ENCODE results near the gene NMUR1.

The NMUR1 gene

GRCh38 chr2:231483398-231484329 lies 46.6 kb downstream of the NMUR1 start:
- DNase-seq: peak; percentile 37

DNA sequence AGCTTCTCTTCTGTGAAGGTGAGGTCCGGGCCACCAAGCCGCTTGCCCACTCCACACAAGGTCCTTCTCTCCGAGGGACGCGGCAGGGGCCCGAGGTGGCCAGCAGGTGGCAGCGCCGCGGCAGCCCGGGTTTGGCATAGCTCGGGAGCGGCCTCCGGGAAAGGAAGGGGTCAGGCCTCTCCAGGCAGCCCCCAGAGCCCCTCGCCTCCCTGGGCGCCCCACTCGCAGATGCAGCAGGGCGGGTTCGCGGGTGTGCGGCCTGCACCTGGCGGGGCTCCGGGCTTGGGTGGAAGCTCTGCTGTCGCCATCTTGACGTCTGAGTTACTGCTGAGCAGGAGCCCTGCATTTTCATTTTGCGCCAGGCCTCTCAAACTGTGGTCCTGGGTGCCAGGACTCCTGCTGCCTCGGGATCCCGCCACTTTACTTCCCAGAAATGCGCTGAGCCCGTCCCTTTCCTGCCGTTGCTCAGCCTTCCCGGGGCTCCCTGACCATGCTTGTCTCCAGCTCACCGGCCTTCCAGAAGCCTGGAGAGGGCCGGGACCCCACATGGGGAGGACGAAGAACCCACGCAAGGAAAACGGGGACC lies 47.3 kb downstream of the NMUR1 start:
- DNase-seq: peak; percentile 79

DNA sequence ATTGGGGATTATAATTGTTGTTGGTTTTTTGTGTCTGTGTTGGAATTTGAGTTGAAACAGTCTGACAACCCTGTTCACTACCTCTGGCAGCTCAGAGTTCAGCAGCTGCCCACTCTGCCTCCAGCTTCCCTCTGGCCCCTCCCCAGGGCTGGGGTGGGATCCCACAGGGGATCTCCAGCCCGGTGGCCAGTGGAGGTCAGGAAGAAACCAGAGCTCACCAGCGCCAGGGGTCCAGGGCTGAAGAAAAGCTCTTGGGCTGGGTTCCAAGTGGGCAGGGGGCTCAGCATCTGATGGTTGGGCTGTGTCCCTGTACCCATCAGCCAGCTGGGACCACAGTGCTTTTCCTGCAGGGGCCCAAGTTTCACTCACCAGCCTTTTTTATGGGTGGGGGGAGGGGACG lies 49.5 kb downstream of the NMUR1 start:
- no peak for DNase-seq

GRCh38 chr2:231479455-231479854 lies 50.8 kb downstream of the NMUR1 start:
- no peak for DNase-seq

- no peak for DNase-seq
Measured at GRCh38 chr2:231476920-231477319, 53.3 kb downstream of the NMUR1 start.

- DNase-seq: no peak
Measured at GRCh38 chr2:231475965-231476364, 54.3 kb downstream of the NMUR1 start.

Measured in activated CD4-positive, alpha-beta T cell treated with anti-CD3 and anti-CD28 coated beads, Interleukin-10, Interleukin-2, amounts not matched to agents 100 ng/mL and 50 ng/mL, durations not matched to agents 16 hours and 8 hours (primary cell).